ENCODE data around the gene OFD1.

OFD1 gene

GRCh38 chrX:13734278-13735172 is at the start of gene OFD1, which contains the start of gene TRAPPC2:
OFD1 (plus strand) TSS chrX:13734748; CDS start chrX:13735072, 324 bp downstream.
TRAPPC2 (minus strand) TSS chrX:13734620; CDS start chrX:13719963, 14,657 bp downstream.
- peaks cover 5% of the 10 kb centered on the region; the same call in 1 of the 2 replicates for H4K20me1 ChIP-seq
- peaks cover 7% of the 10 kb centered on the region for H3K36me3 ChIP-seq
- H3K27me3 ChIP-seq: peaks cover 9% of the 10 kb centered on the region; the same call in 1 of the 2 replicates
- peak within 1 kb of the TSS; percentile 91 for H3K4me2 ChIP-seq
- H3K9ac ChIP-seq: peak within 1 kb of the TSS; percentile 93
- peaks cover 9% of the 10 kb centered on the region; the same call in 1 of the 2 replicates for H3K9me3 ChIP-seq
- H3K27ac ChIP-seq: peak within 1 kb of the TSS; percentile 96
- peaks cover 40% of the 10 kb centered on the region for H3K4me1 ChIP-seq
- peak within 1 kb of the TSS; percentile 83 for H3K4me3 ChIP-seq
- TF ChIP-seq Cebpa-rat (IDR thresholded peaks at IDR 0.05): no peak

GRCh38 chrX:13685126-13685763 is 49.3 kb upstream of the OFD1 start:
- Histone ChIP-seq H3K4me2 (no peak overlapping the region), H3K4me3 (no peak overlapping the region), H3K4me1 (no peaks in the 10 kb centered on the region), H3K27ac (no peak overlapping the region), H3K9me3 (no peaks in the 10 kb centered on the region), H3K36me3 (no peaks in the 10 kb centered on the region), H3K9ac (no peak overlapping the region), H4K20me1 (peaks cover 18% of the 10 kb centered on the region), H3K27me3 (peaks cover 86% of the 10 kb centered on the region)
- TF ChIP-seq Cebpa-rat (IDR thresholded peaks at IDR 0.05): no peak

GRCh38 chrX:13687203-13687602 is 47.3 kb upstream of the OFD1 start:
- Histone ChIP-seq H3K4me2 (no peak overlapping the region), H3K4me3 (no peak overlapping the region), H3K36me3 (no peaks in the 10 kb centered on the region), H3K27ac (no peak overlapping the region), H3K9ac (no peak overlapping the region), H4K20me1 (peaks cover 37% of the 10 kb centered on the region), H3K4me1 (peaks cover 18% of the 10 kb centered on the region), H3K9me3 (no peaks in the 10 kb centered on the region), H3K27me3 (peaks cover 87% of the 10 kb centered on the region)
- no peak for TF ChIP-seq Cebpa-rat (IDR thresholded peaks at IDR 0.05)

GRCh38 chrX:13688384-13688957 is 46.1 kb upstream of the OFD1 start:
- Histone ChIP-seq H3K36me3 (no peaks in the 10 kb centered on the region), H3K9ac (peak overlapping the region; percentile 83)

GRCh38 chrX:13688958-13689740 is 45.4 kb upstream of the OFD1 start, which contains the start of gene RAB9A:
RAB9A (plus strand) TSS chrX:13689128; CDS start chrX:13708747, 19,619 bp downstream.
- Histone ChIP-seq H3K36me3 (no peaks in the 10 kb centered on the region), H3K4me3 (peak within 1 kb of the TSS; percentile 76), H3K4me1 (peaks cover 37% of the 10 kb centered on the region), H3K27ac (peak within 1 kb of the TSS; percentile 87), H3K9ac (peak within 1 kb of the TSS; percentile 83), H3K27me3 (peaks cover 98% of the 10 kb centered on the region), H3K4me2 (peak within 1 kb of the TSS; percentile 71), H4K20me1 (peaks cover 56% of the 10 kb centered on the region), H3K9me3 (no peaks in the 10 kb centered on the region)
- TF ChIP-seq Cebpa-rat (IDR thresholded peaks at IDR 0.05): no peak

More at GRCh38 chrX:13688384-13688957, 46.1 kb upstream of the OFD1 start:
- H3K27ac ChIP-seq: no peak overlapping the region
- peak overlapping the region; percentile 76 for H3K4me3 ChIP-seq
- no peak for TF ChIP-seq Cebpa-rat (IDR thresholded peaks at IDR 0.05)
- peaks cover 31% of the 10 kb centered on the region for H3K4me1 ChIP-seq
- H3K27me3 ChIP-seq: peaks cover 98% of the 10 kb centered on the region
- no peaks in the 10 kb centered on the region for H3K9me3 ChIP-seq
- H4K20me1 ChIP-seq: peaks cover 49% of the 10 kb centered on the region
- peak overlapping the region; percentile 71 for H3K4me2 ChIP-seq

- TF ChIP-seq Cebpa-rat (IDR thresholded peaks at IDR 0.05): no peak
- Histone ChIP-seq H3K27me3 (peaks cover 98% of the 10 kb centered on the region), H3K4me3 (peak overlapping the region; percentile 76), H3K36me3 (no peaks in the 10 kb centered on the region), H3K4me1 (peaks cover 44% of the 10 kb centered on the region), H4K20me1 (peaks cover 62% of the 10 kb centered on the region), H3K27ac (peak overlapping the region; percentile 87), H3K9ac (peak overlapping the region; percentile 83), H3K9me3 (no peaks in the 10 kb centered on the region), H3K4me2 (peak overlapping the region; percentile 71)
Observed at GRCh38 chrX:13689741-13690211, 44.8 kb upstream of the OFD1 start.

- H3K4me2 ChIP-seq: peak overlapping the region; percentile 71
- no peaks in the 10 kb centered on the region for H3K36me3 ChIP-seq
- H3K27me3 ChIP-seq: peaks cover 98% of the 10 kb centered on the region
- peak overlapping the region; percentile 83; the same call in 1 of the 2 replicates for H3K9ac ChIP-seq
- no peaks in the 10 kb centered on the region for H3K9me3 ChIP-seq
- H4K20me1 ChIP-seq: peaks cover 73% of the 10 kb centered on the region
- peak overlapping the region; percentile 76 for H3K4me3 ChIP-seq
- peak overlapping the region; percentile 87; the same call in 1 of the 2 replicates for H3K27ac ChIP-seq
- no peak for TF ChIP-seq Cebpa-rat (IDR thresholded peaks at IDR 0.05)
- H3K4me1 ChIP-seq: peaks cover 54% of the 10 kb centered on the region
Observed at GRCh38 chrX:13690836-13691235, 43.7 kb upstream of the OFD1 start.

- peak overlapping the region; percentile 71 for H3K4me2 ChIP-seq
- no peak overlapping the region for H3K27ac ChIP-seq
Observed at GRCh38 chrX:13691841-13692371, 42.6 kb upstream of the OFD1 start.

More at GRCh38 chrX:13691841-13692371, 42.6 kb upstream of the OFD1 start:
- TF ChIP-seq Cebpa-rat (IDR thresholded peaks at IDR 0.05): no peak
- Histone ChIP-seq H4K20me1 (peaks cover 84% of the 10 kb centered on the region), H3K9ac (no peak overlapping the region), H3K4me1 (peaks cover 65% of the 10 kb centered on the region), H3K4me3 (no peak overlapping the region), H3K27me3 (peaks cover 100% of the 10 kb centered on the region), H3K9me3 (no peaks in the 10 kb centered on the region), H3K36me3 (no peaks in the 10 kb centered on the region)

Measured in BLaER1 (cell line).